Measurements from ENCODE around the gene MATN4. TPM values are rescaled to one million over a fixed set of nuclear protein-coding genes. Genes with fewer than 3 reads are reported as not detected.

Gene MATN4
- total and polyA plus RNA-seq, 4 donors: 0.14 to 0.49 (median 0.35) TPM

DNA sequence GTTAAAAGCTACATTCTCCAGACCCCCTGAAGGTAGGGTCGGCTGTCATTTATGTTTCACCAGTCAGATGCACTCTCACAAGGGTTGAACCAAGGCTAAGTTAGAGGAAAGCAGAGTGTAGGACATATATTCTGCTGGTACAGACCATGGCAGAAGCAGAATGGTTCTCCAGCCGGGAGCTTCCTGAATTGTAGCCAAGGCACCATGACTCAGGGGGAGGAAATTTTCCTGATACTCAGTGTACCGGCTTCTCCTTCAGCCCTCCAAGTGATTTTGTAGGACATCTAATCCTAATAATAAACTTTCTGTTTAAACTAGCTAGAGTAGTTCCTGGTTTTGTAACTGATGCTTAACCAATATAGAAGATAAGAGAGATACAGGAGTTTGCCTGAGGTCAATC lies 39.6 kb downstream of the MATN4 start:
- Histone ChIP-seq H3K27me3 (ENCODE audit: control insufficient read depth in 3 of 3, insufficient read depth in 3 of 3, low read length in 2 of 3) (peaks cover 0 to 2% (median 0%) of the 10 kb centered on the region in 3 donors), H3K27ac (ENCODE audit: low read depth in 1 of 2, low read length in 1 of 2) (no peak overlapping the region), H3K4me1 (ENCODE audit: control insufficient read depth in 5 of 5, insufficient read depth in 5 of 5, low read length in 5 of 5) (peaks cover 0 to 2% (median 0%) of the 10 kb centered on the region in 5 donors), H3K36me3 (ENCODE audit: control insufficient read depth in 4 of 4, insufficient read depth in 4 of 4, low read length in 4 of 4) (no peaks in the 10 kb centered on the region), H3K4me3 (no peak overlapping the region), H3K9me3 (ENCODE audit: control insufficient read depth in 4 of 4, insufficient read depth in 3 of 4, low read length in 3 of 4) (no peaks in the 10 kb centered on the region), H3K9ac (ENCODE audit: insufficient read depth in 1 of 2, low read length in 2 of 2) (no peak overlapping the region)
- TF ChIP-seq, protein P1, sequence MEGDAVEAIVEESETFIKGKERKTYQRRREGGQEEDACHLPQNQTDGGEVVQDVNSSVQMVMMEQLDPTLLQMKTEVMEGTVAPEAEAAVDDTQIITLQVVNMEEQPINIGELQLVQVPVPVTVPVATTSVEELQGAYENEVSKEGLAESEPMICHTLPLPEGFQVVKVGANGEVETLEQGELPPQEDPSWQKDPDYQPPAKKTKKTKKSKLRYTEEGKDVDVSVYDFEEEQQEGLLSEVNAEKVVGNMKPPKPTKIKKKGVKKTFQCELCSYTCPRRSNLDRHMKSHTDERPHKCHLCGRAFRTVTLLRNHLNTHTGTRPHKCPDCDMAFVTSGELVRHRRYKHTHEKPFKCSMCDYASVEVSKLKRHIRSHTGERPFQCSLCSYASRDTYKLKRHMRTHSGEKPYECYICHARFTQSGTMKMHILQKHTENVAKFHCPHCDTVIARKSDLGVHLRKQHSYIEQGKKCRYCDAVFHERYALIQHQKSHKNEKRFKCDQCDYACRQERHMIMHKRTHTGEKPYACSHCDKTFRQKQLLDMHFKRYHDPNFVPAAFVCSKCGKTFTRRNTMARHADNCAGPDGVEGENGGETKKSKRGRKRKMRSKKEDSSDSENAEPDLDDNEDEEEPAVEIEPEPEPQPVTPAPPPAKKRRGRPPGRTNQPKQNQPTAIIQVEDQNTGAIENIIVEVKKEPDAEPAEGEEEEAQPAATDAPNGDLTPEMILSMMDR (IDR thresholded peaks at IDR 0.05; ENCODE audit: control extremely low read depth, extremely low read depth): no peak
- WGBS, 2 donors: 69 to 85% methylated on average over 3 of the region's 3 CpGs
- DNase-seq (no peak), ATAC-seq (ENCODE audit: insufficient read depth, low FRiP score) (no peak)

DNA sequence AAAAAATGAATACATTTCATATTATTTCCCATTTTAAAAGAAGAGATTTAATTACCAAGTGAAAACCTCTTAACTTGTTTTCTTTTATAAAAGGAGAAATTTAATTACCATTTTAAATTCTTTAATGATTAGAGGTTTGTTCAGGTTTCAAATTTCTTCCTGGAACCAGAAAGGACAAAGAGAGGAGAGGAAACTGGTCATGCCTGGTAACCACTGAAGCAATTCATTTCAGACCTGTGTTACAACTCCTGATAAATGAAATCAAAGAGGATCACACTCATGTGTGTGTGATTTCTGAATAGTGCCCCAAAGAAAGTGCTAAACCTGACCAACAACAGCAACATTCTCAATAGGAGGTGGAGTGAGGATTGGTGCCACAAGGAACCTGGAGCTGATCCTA lies 41.1 kb downstream of the MATN4 start:
- DNase-seq (no peak), ATAC-seq (ENCODE audit: insufficient read depth, low FRiP score) (no peak)
- Histone ChIP-seq H3K9me3 (ENCODE audit: control insufficient read depth in 4 of 4, insufficient read depth in 3 of 4, low read length in 3 of 4) (no peaks in the 10 kb centered on the region), H3K27me3 (ENCODE audit: control insufficient read depth in 3 of 3, insufficient read depth in 3 of 3, low read length in 2 of 3) (peaks cover 0 to 2% (median 0%) of the 10 kb centered on the region in 3 donors), H3K4me3 (no peak overlapping the region), H3K36me3 (ENCODE audit: control insufficient read depth in 4 of 4, insufficient read depth in 4 of 4, low read length in 4 of 4) (no peaks in the 10 kb centered on the region), H3K4me1 (ENCODE audit: control insufficient read depth in 5 of 5, insufficient read depth in 5 of 5, low read length in 5 of 5) (peaks cover 0 to 2% (median 0%) of the 10 kb centered on the region in 5 donors), H3K27ac (ENCODE audit: low read depth in 1 of 2, low read length in 1 of 2) (no peak overlapping the region), H3K9ac (ENCODE audit: insufficient read depth in 1 of 2, low read length in 2 of 2) (no peak overlapping the region)
- TF ChIP-seq, protein P1 (IDR thresholded peaks at IDR 0.05; ENCODE audit: control extremely low read depth, extremely low read depth): no peak

DNA sequence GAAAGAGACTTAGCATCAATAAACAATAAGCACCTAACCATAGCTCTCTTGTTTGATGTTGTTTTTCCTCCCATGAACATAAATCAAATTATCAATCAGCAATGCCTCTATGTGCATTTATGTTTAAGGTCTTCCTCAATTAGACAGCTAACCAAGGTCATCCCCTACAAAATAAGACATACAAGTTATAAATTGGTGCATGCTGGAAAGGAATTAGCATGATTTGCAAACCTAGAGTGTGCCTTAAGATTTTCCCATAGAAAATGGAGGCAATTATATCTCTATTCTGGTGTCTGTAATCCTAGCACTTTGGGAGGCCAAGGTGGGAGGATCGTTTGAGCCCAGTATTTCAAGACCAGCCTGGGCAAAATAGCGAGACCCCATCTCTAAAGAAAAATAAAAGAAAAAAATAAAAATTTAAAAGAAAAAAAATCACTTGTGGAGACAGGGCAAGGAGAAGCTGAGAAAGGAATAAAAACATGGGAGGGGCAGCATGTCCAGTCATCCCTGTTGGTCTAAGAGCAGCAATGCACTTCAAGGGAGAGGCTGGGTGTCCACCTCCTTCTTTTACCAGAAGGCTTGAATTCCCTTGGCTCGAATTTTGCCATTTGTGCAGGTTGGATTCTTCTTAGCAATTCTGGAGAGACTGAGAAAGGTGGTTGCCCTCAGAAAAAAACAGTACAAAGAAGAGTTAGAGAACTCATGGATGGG lies 44.4 kb downstream of the MATN4 start:
- no peak for DNase-seq
- Histone ChIP-seq H3K27me3 (ENCODE audit: control insufficient read depth in 3 of 3, insufficient read depth in 3 of 3, low read length in 2 of 3) (peaks cover 0 to 4% (median 2%) of the 10 kb centered on the region in 3 donors), H3K4me1 (ENCODE audit: control insufficient read depth in 5 of 5, insufficient read depth in 5 of 5, low read length in 5 of 5) (peaks cover 0 to 1% (median 0%) of the 10 kb centered on the region in 5 donors), H3K9ac (ENCODE audit: insufficient read depth in 1 of 2, low read length in 2 of 2) (no peak overlapping the region), H3K9me3 (ENCODE audit: control insufficient read depth in 4 of 4, insufficient read depth in 3 of 4, low read length in 3 of 4) (no peaks in the 10 kb centered on the region), H3K27ac (ENCODE audit: low read depth in 1 of 2, low read length in 1 of 2) (no peak overlapping the region), H3K4me3 (no peak overlapping the region), H3K36me3 (ENCODE audit: control insufficient read depth in 4 of 4, insufficient read depth in 4 of 4, low read length in 4 of 4) (no peaks in the 10 kb centered on the region)
- ATAC-seq (ENCODE audit: insufficient read depth, low FRiP score): no peak
- WGBS, 2 donors: 86 to 90% methylated on average over 3 of the region's 3 CpGs
- TF ChIP-seq, protein P1 (IDR thresholded peaks at IDR 0.05; ENCODE audit: control extremely low read depth, extremely low read depth): no peak
